Muscle of leg (tissue), 11 donors: ENCODE results near the gene GRID1. TPM values are rescaled to one million over a fixed set of nuclear protein-coding genes. Genes with fewer than 3 reads are reported as not detected.
"Not testable (repeated sequence)": the region's sequence is repeated elsewhere in the genome, so short reads cannot be mapped to it uniquely, and the experiment has no call there.

ENCODE experiments used
- DNase-seq: peaks from one replicate; pipeline ENCODE4 v3.0.0; 2013
- H3K27ac ChIP-seq: one replicate; pipeline ENCODE4 v1.5.1; 2013; ENCODE audit warnings: mild to moderate bottlenecking, low read length, control low read depth
- H3K27me3 ChIP-seq: one replicate; pipeline ENCODE4 v1.6.1; 2013; ENCODE audit warnings: low read length; ENCODE audit not compliant: control insufficient read depth, insufficient read depth
- H3K36me3 ChIP-seq: one replicate; pipeline ENCODE4 v1.6.1; 2013; ENCODE audit warnings: low read length; ENCODE audit not compliant: control insufficient read depth, insufficient read depth
- H3K4me1 ChIP-seq: one replicate; pipeline ENCODE4 v1.6.1; 2013; ENCODE audit warnings: low read length; ENCODE audit not compliant: control insufficient read depth, insufficient read depth
- H3K4me3 ChIP-seq: one replicate; pipeline ENCODE4 v1.5.1; 2013; ENCODE audit warnings: low read length, control low read depth
- H3K9me3 ChIP-seq: replicated peaks from 2 replicates; pipeline ENCODE4 v1.6.1; 2013; ENCODE audit warnings: low read depth, low read length; ENCODE audit not compliant: control insufficient read depth
- WGBS: methylation state at CpG from one replicate; pipeline ENCODE4 v1.1.5; 2013; ENCODE audit warnings: missing lambda C conversion rate; ENCODE audit not compliant: insufficient coverage; 5-methylcytosine and 5-hydroxymethylcytosine counted together
- polyA plus RNA-seq, 8 donors: library from polyadenylated mRNA; unstranded; fragments of 120-200 nt; gene quantifications; one replicate each; pipeline versions ENCODE4 v1.2.1 to v1.2.3, GENCODE V29; 2013; ENCODE audit warnings: inconsistent platforms in 1 of 8, low replicate concordance in 1 of 8; ENCODE audit not compliant: insufficient read length in 8 of 8, insufficient read depth in 1 of 8
- total RNA-seq: library from RNA; stranded (reverse); fragments of 120-200 nt; gene quantifications from one replicate; pipeline ENCODE4 v1.2.4, GENCODE V29; 2013

Gene GRID1
- total and polyA plus RNA-seq, 9 donors, result 2.4 to 6.1 (median 3.1) TPM

DNA sequence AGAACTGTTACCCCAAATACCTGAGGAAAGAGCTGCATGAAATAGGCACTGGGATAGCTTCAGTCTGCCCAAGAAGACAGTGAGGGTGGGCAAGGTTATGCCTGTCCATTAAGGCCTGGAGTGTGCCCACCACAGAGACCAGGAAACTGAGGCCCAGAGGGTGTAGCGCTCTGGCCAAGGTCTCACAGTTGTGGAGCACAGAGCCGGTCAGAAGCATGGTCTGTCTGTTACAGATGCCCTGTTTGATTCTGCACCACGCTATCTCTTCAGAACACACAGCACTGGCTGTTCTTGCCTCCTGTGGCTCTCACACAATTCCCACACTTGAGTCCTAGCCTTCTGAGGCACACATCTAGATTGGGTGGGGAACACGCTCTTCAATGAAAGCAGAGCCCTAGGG, 261.4 kb downstream of the GRID1 start:
- Histone ChIP-seq H3K36me3 (no peaks in the 10 kb centered on the region), H3K4me3 (no peak overlapping the region), H3K9me3 (no peaks in the 10 kb centered on the region), H3K4me1 (no peaks in the 10 kb centered on the region), H3K27ac (no peak overlapping the region), H3K27me3 (peaks cover 2% of the 10 kb centered on the region)
- 90% methylated on average over 3 of the region's 4 CpGs for WGBS
- DNase-seq, result no peak

DNA sequence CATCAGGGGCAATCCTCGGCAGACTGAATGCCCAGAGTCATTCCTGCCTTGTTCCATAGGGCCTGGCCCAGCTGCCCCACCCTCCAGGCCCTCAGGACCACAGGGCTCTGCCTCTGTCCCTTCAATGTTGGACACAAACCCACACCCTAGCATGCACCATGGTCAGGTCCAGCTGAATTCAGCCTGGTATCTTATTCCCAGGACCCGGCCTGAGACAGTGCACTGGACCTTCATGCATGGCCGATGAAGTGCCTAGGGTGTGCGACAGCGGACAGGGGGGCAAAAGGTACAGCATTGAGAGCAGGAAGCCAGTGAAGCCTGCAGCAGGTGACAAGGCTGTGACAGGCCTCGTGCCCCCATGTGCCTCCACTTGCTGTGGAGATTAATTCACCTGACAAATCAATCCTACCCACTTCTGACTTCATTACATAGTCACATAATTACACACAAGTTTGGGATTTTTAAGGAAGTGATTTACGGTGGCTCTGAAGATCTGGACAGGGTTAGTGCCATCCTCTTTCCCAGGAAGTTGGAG, 261.9 kb downstream of the GRID1 start:
- Histone ChIP-seq H3K36me3 (no peaks in the 10 kb centered on the region), H3K4me1 (no peaks in the 10 kb centered on the region), H3K27ac (no peak overlapping the region), H3K27me3 (peaks cover 2% of the 10 kb centered on the region), H3K9me3 (no peaks in the 10 kb centered on the region), H3K4me3 (no peak overlapping the region)
- 75% methylated on average over 2 of the region's 7 CpGs for WGBS
- DNase-seq, result no peak

DNA sequence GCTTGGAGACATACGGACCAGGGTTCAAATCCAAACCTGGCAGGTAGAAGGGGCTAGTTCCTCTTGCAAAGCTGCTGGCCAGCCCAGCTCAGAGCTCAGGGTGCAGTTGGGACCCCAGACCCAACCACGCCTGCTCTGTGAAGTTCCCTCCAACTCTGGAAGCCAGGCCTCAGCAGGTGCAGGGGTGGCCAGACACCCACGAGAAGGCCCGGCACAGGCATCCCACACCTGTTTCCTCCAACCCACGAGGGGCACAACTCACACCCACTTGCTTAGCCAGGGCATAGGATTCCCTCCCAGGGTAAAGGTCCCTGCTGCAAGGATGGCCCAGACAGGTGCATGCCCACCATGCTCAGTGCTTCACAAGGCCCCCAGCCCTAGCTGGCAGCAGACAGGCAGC, 262.4 kb downstream of the GRID1 start:
- 69% methylated on average over 5 of the region's 5 CpGs for WGBS
- Histone ChIP-seq H3K36me3 (no peaks in the 10 kb centered on the region), H3K9me3 (no peaks in the 10 kb centered on the region), H3K4me3 (no peak overlapping the region), H3K4me1 (no peaks in the 10 kb centered on the region), H3K27me3 (peaks cover 2% of the 10 kb centered on the region), H3K27ac (no peak overlapping the region)
- DNase-seq, result no peak

DNA sequence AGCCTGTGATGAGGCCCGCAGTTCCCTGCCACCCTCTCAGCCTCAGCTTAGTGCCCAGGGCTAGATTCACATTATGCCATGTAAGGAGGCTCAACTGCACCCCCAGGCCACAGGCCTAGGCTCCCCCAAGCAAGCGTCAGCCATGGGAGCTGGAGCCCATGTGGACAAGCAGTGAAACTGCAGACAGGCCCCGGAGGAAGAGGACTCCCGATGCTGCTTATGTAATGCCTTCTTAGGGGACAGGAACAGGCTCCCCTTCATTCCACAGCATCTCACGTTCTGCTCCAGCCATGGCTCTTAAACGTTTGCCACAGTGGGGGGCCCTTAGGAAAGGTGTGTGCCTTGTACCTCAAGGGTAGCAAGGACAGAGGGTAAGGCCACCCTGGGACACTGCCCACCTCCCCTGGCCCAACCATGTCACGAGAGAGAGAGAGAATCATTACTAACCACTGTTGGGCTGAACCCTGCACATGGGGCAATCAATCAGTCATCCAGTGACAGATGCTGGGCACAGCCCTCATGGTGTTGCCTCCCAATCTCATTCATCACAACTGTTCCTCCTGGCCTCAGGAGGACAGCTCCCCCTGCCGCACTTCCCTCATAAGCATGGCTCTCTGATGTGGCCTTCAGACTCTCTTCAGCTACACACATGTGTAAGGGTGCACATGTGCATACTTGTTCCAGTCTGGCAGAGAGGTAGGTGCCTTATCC, 263.0 kb downstream of the GRID1 start:
- H3K27me3 ChIP-seq, result peaks cover 2% of the 10 kb centered on the region
- H3K9me3 ChIP-seq, result no peaks in the 10 kb centered on the region
- no peak overlapping the region for H3K4me3 ChIP-seq
- H3K27ac ChIP-seq, result no peak overlapping the region
- 65% methylated on average over 3 of the region's 8 CpGs for WGBS
- H3K36me3 ChIP-seq, result no peaks in the 10 kb centered on the region
- no peaks in the 10 kb centered on the region for H3K4me1 ChIP-seq
- DNase-seq, result peak; percentile 50

DNA sequence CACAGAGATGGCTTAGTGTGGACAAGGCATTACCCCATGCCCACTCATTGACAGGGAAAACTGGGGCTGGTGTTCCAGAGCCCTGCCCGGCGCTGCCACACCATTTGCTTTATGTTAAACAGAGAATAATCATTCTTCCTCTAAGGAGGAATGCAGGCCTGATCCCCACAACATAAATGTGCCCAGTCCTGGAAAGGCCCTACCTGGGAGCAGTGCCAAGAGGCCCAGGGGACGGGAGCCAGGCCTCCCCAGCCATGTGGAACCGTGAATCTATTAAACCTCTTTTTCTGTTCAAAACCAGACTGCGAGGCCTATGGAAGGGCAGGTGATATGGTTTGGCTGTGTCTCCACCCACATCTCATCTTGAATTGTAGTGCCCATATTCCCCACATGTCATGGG, 264.1 kb downstream of the GRID1 start:
- H3K36me3 ChIP-seq, result no peaks in the 10 kb centered on the region
- no peaks in the 10 kb centered on the region for H3K4me1 ChIP-seq
- WGBS, result 100% methylated on average over 2 of the region's 5 CpGs
- H3K9me3 ChIP-seq, result no peaks in the 10 kb centered on the region
- no peak for DNase-seq
- H3K27me3 ChIP-seq, result peaks cover 2% of the 10 kb centered on the region
- no peak overlapping the region for H3K27ac ChIP-seq
- no peak overlapping the region for H3K4me3 ChIP-seq

DNA sequence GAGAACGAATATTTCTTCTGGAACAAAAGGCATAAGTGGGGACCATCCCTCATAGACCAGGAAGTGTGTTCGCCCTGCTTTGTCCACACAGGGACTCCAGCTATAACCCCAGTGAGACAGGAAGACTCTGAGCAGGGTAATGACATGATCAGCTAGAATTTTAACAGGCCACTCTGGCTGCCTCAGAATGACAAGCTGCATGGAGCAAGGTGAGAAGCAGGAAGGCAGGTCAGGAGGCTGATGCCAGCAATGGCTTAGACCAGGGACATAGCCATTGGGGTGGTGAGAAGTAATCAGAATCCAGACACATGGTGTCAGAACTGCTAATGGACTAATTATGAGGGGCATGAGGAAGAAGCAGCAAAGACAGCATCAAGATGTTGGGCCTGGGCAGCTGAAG, 264.6 kb downstream of the GRID1 start:
- H3K36me3 ChIP-seq, result no peaks in the 10 kb centered on the region
- peaks cover 2% of the 10 kb centered on the region for H3K27me3 ChIP-seq
- 88% methylated on average over 2 of the region's 2 CpGs for WGBS
- no peak for DNase-seq
- H3K9me3 ChIP-seq, result no peaks in the 10 kb centered on the region
- H3K4me1 ChIP-seq, result no peaks in the 10 kb centered on the region
- no peak overlapping the region for H3K4me3 ChIP-seq
- H3K27ac ChIP-seq, result no peak overlapping the region

DNA sequence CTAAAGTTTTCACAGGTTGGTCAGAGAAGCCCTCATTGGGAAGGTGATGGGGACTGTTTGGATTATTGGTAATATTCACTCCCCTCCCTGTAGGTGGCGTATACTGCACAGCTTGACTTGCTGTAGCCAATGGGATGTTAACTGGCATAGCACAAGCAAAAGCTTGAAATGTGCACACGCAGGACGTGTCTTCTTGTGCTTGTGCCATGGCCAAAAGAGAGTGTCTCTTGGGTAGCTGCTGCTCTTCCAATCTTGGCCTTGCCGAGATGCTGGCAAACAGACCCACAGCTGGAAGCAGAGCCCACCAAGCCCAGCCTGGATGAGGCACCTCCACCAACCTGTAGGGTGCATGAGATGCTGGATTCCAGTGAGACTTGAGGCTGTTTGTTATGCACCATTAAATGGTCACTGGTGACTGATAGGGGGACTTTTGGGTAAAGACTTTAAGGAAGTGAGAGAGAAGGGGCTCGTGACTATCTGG, 266.0 kb downstream of the GRID1 start:
- no peaks in the 10 kb centered on the region for H3K27me3 ChIP-seq
- no peak overlapping the region for H3K27ac ChIP-seq
- 58% methylated on average over 4 of the region's 5 CpGs for WGBS
- no peak overlapping the region for H3K4me3 ChIP-seq
- no peaks in the 10 kb centered on the region for H3K9me3 ChIP-seq
- H3K4me1 ChIP-seq, result no peaks in the 10 kb centered on the region
- no peaks in the 10 kb centered on the region for H3K36me3 ChIP-seq
- no peak for DNase-seq

DNA sequence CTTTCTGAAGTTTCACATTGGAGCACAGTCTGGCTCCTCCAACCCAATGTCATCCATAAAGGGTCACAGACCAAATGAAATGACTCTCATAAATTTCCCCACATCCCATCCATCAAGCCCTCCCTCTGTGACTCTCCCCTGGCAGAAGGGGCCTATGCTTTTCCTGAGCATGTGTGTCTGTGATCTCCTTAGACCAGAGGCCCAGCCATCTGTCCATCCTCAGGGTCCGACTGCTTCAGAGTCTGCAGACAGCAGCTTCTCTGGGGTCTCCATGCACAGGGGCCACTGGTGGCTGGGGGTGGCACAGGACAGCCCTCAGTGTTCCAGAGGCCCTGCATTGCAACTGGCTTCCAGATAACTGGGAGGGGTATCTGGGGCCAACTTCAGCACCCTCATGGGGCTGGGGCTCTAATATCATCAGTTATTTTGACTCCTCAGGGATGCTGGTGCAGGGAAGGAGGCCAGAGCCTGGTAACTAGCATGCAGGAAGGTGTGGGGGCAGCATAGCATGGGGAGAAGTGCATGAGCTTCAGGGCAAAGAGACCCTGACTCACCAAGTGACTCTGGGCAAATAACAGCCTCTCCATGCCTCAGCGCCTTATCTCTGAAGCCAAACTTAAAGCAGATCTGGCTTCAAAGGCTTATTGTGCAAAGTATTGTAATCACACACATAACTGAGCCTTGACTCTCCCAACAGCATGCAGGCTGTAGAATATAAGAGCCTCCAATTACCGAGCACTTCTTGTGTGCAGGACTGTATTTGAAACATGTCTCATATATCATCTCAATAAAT, 266.9 kb downstream of the GRID1 start:
- WGBS, result 75% methylated on average over 1 of the region's 3 CpGs
- Histone ChIP-seq H3K27me3 (no peaks in the 10 kb centered on the region), H3K9me3 (no peaks in the 10 kb centered on the region), H3K4me1 (no peaks in the 10 kb centered on the region), H3K4me3 (no peak overlapping the region), H3K27ac (no peak overlapping the region), H3K36me3 (no peaks in the 10 kb centered on the region)
- no peak for DNase-seq

DNA sequence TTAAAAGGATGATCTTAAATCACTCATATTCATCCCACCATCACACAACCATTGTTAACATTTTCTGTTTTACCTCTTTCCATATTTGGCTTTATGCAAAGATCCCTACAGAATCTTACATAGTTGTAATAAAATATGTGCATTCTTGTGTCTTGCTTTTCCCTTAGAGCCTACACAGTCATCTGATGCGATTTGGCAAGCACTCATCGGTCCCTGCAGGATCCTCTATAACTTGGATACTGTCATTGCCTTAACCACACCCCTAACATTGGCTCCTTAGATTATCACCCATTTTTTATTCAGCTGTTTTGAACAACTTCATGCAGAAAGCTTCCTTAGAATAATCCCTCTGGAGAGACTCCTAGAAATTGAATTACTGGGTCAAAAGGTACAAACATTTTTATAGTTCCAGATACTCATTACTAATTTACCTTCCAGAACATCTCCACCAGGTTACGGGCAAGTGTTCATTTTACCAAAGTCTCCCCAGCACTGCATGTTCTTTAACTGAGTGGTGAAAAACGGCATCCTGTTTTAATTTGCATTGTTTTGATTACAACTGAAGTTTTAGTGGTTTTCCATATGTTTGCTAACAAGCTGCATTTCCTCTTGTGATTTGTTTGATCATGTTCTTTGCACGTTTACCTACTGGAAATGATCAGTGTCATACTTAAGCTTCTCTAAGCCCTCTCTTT, 268.3 kb downstream of the GRID1 start:
- H3K9me3 ChIP-seq, result no peaks in the 10 kb centered on the region
- H3K27ac ChIP-seq, result no peak overlapping the region
- no peaks in the 10 kb centered on the region for H3K4me1 ChIP-seq
- no peaks in the 10 kb centered on the region for H3K36me3 ChIP-seq
- no peaks in the 10 kb centered on the region for H3K27me3 ChIP-seq
- DNase-seq, result peak; percentile 68
- H3K4me3 ChIP-seq, result no peak overlapping the region
- WGBS, result 36% methylated on average over 2 of the region's 5 CpGs

DNA sequence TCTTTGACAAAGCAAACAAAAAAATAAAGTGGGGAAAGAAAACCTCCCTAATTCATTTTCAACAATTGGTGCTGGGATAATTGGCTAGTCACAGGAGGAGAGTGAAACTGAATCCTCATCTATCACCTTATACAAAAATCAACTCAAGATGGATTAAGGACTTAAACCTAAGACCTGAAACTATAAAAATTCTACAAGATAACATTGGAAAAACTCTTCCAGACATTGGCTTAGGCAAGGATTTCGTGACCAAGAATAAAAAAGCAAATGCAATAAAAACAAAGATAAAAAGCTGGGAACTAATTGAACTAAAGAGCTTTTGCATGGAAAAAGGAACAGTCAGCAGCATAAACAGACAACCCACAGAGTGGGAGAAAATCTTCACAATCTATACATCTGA, 271.5 kb downstream of the GRID1 start:
- not testable (repeated sequence) for H3K4me3 ChIP-seq, H3K27ac ChIP-seq, H3K9me3 ChIP-seq, H3K4me1 ChIP-seq, H3K27me3 ChIP-seq, DNase-seq, H3K36me3 ChIP-seq
- WGBS, result no CpG with 5 or more reads among the region's 1 CpG
